ENCODE data around the gene PEMT. TPM values are rescaled to one million over a fixed set of nuclear protein-coding genes. Genes with fewer than 3 reads are reported as not detected.

PEMT gene
- total RNA-seq, 1 experiment from 2014 or later: 39.8 TPM

GRCh38 chr17:17593222-17593620 is 1.7 kb upstream of the PEMT start:
- Histone ChIP-seq H3K4me3 (ENCODE audit: low read depth, low read length, poor library complexity, severe bottlenecking) (no peak overlapping the region), H3K9me3 (ENCODE audit: low read depth, low read length, poor library complexity, severe bottlenecking) (no peaks in the 10 kb centered on the region), H3K4me1 (ENCODE audit: insufficient read depth, low read length, poor library complexity, severe bottlenecking) (peaks cover 4% of the 10 kb centered on the region), H3K27me3 (replicated peaks; ENCODE audit: insufficient read depth, low read depth, low read length, poor library complexity) (no peaks in the 10 kb centered on the region), H3K36me3 (ENCODE audit: insufficient read depth, low read length, poor library complexity, severe bottlenecking) (no peaks in the 10 kb centered on the region), H3K27ac (ENCODE audit: low read depth, low read length, poor library complexity, severe bottlenecking) (no peak overlapping the region)
- DNase-seq (ENCODE audit: low spot score): no peak
- CTCF ChIA-PET: no interaction called here
- POLR2A ChIA-PET (ENCODE audit: low non-redundant PET): no interaction called here
- no TSS peak for BruUV-seq (replicated peaks)
- TF ChIP-seq CTCF (conservative IDR thresholded peaks at IDR 0.05; ENCODE audit: low read depth, low read length) (no peak), EZH2 (IDR thresholded peaks at IDR 0.05; ENCODE audit: borderline replicate concordance, low read depth, low read length, poor library complexity, severe bottlenecking) (no peak)
- intact Hi-C loops (cut with micrococcal nuclease; ENCODE audit: unreplicated experiment): no loop called here

- Histone ChIP-seq H3K9me3 (ENCODE audit: low read depth, low read length, poor library complexity, severe bottlenecking) (no peaks in the 10 kb centered on the region), H3K4me1 (ENCODE audit: insufficient read depth, low read length, poor library complexity, severe bottlenecking) (peaks cover 4% of the 10 kb centered on the region), H3K27me3 (replicated peaks; ENCODE audit: insufficient read depth, low read depth, low read length, poor library complexity) (no peaks in the 10 kb centered on the region), H3K36me3 (ENCODE audit: insufficient read depth, low read length, poor library complexity, severe bottlenecking) (no peaks in the 10 kb centered on the region), H3K27ac (ENCODE audit: low read depth, low read length, poor library complexity, severe bottlenecking) (peak overlapping the region; percentile 91), H3K4me3 (ENCODE audit: low read depth, low read length, poor library complexity, severe bottlenecking) (peak overlapping the region; percentile 84)
- ChIA-PET CTCF (no interaction called here), POLR2A (ENCODE audit: low non-redundant PET) (no interaction called here)
- no peak for DNase-seq (ENCODE audit: low spot score)
- TSS peak; percentile 40 for BruUV-seq (replicated peaks)
- TF ChIP-seq EZH2 (IDR thresholded peaks at IDR 0.05; ENCODE audit: borderline replicate concordance, low read depth, low read length, poor library complexity, severe bottlenecking): no peak
- no peak for TF ChIP-seq CTCF (conservative IDR thresholded peaks at IDR 0.05; ENCODE audit: low read depth, low read length)
- intact Hi-C loops (cut with micrococcal nuclease; ENCODE audit: unreplicated experiment): no loop called here
These were observed 589 bp downstream of the PEMT start for GRCh38 chr17:17590883-17591354.

GRCh38 chr17:17590141-17590751 is 1.3 kb downstream of the PEMT start:
- intact Hi-C loops (cut with micrococcal nuclease; ENCODE audit: unreplicated experiment): no loop called here
- Histone ChIP-seq H3K4me3 (ENCODE audit: low read depth, low read length, poor library complexity, severe bottlenecking) (peak overlapping the region; percentile 84), H3K27ac (ENCODE audit: low read depth, low read length, poor library complexity, severe bottlenecking) (peak overlapping the region; percentile 13), H3K9me3 (ENCODE audit: low read depth, low read length, poor library complexity, severe bottlenecking) (no peaks in the 10 kb centered on the region), H3K4me1 (ENCODE audit: insufficient read depth, low read length, poor library complexity, severe bottlenecking) (peaks cover 4% of the 10 kb centered on the region), H3K27me3 (replicated peaks; ENCODE audit: insufficient read depth, low read depth, low read length, poor library complexity) (no peaks in the 10 kb centered on the region), H3K36me3 (ENCODE audit: insufficient read depth, low read length, poor library complexity, severe bottlenecking) (no peaks in the 10 kb centered on the region)
- POLR2A ChIA-PET (ENCODE audit: low non-redundant PET): no interaction called here
- no TSS peak for BruUV-seq (replicated peaks)
- CTCF ChIA-PET: no interaction called here
- DNase-seq (ENCODE audit: low spot score): no peak
- no peak for TF ChIP-seq CTCF (conservative IDR thresholded peaks at IDR 0.05; ENCODE audit: low read depth, low read length)
- TF ChIP-seq EZH2 (IDR thresholded peaks at IDR 0.05; ENCODE audit: borderline replicate concordance, low read depth, low read length, poor library complexity, severe bottlenecking): no peak

Measured in A673 (cell line).